Measurements from ENCODE around the gene ATP11B. TPM values are rescaled to one million over a fixed set of nuclear protein-coding genes. Genes with fewer than 3 reads are reported as not detected.

Gene ATP11B
- total RNA-seq, 1 donor from 2014 or later, result 22.7 TPM

DNA sequence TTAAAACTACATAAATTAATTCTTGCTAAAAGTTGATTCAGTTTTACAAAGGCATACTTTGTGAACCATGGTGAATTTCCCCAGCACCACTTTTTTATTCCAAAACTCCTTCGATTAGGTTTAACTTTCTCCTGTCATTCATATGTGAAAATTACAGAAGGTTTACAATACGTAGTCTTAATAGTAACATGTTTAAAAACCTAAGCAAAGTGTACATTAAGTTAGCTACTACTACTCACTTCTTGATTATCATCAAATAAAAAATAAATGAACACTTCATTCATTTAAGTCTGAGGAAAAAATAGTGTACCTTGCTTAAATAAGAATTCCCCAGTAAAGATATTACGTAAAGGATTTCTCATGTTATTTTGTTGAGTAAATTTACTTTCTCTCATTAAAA, 148.4 kb downstream of the ATP11B start:
- no peak for DNase-seq (ENCODE audit: low read depth)
- H3K4me3 ChIP-seq (ENCODE audit: low read depth, low read length), result no peak overlapping the region
- TF ChIP-seq, protein P1, sequence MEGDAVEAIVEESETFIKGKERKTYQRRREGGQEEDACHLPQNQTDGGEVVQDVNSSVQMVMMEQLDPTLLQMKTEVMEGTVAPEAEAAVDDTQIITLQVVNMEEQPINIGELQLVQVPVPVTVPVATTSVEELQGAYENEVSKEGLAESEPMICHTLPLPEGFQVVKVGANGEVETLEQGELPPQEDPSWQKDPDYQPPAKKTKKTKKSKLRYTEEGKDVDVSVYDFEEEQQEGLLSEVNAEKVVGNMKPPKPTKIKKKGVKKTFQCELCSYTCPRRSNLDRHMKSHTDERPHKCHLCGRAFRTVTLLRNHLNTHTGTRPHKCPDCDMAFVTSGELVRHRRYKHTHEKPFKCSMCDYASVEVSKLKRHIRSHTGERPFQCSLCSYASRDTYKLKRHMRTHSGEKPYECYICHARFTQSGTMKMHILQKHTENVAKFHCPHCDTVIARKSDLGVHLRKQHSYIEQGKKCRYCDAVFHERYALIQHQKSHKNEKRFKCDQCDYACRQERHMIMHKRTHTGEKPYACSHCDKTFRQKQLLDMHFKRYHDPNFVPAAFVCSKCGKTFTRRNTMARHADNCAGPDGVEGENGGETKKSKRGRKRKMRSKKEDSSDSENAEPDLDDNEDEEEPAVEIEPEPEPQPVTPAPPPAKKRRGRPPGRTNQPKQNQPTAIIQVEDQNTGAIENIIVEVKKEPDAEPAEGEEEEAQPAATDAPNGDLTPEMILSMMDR (conservative IDR thresholded peaks at IDR 0.05; ENCODE audit: low read depth, low read length), result no peak

- TF ChIP-seq, protein P1 (conservative IDR thresholded peaks at IDR 0.05; ENCODE audit: low read depth, low read length), result peak; percentile 26
- H3K4me3 ChIP-seq (ENCODE audit: low read depth, low read length), result no peak overlapping the region
- no peak for DNase-seq (ENCODE audit: low read depth)
Observed at GRCh38 chr3:182947888-182948287, 154.6 kb downstream of the ATP11B start.

DNA sequence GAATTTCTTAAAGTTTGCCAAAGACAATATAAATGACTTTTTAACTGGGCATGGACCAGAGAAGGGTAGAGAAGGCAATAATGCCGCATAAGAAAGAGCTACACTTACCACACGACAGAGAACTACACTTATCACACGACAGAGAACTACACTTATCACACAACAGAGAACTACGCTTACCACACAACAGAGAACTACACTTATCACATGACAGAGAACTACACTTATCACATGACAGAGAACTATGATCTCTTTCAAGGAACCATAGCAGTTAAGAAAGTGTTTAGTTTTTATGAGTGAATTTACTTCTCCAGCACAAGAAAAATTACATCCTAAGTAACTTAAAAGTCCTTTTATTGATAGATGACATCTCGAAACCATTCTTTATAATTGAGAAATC, 155.0 kb downstream of the ATP11B start:
- TF ChIP-seq, protein P1 (conservative IDR thresholded peaks at IDR 0.05; ENCODE audit: low read depth, low read length), result no peak
- H3K4me3 ChIP-seq (ENCODE audit: low read depth, low read length), result no peak overlapping the region
- no peak for DNase-seq (ENCODE audit: low read depth)

GRCh38 chr3:182949688-182950087, 156.4 kb downstream of the ATP11B start:
- no peak overlapping the region for H3K4me3 ChIP-seq (ENCODE audit: low read depth, low read length)
- TF ChIP-seq, protein P1 (conservative IDR thresholded peaks at IDR 0.05; ENCODE audit: low read depth, low read length), result no peak

DNA sequence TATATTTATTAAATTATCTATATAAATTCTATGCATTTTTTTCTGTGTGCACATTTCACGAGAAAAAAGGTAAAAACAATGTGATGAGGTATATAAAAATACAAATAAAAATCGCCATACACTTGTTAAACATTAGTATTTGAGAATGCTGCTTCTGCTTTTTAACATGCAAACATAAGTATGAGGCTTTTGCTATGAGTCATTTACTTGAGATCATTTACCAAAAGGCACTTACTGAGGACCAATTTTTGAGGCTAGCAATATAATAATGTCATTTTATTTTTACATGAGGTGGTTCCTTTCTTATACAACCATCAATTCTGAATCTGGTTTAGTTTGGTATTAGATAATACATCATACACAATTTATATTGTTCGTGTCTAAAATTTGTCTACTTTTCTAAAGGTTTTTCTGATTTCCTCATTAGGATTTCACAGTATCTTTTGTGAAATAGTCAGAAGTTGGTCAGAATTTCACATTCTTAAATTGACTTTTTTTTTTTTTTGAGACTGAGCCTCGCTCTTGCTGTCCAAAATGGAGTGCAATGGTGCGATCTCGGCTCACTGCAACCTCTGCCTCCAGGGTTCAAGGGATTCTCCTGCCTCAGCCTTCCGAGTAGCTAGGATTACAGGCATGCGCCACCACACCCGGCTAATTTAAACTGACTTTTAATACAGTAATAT, 161.4 kb downstream of the ATP11B start:
- TF ChIP-seq, protein P1 (conservative IDR thresholded peaks at IDR 0.05; ENCODE audit: low read depth, low read length), result no peak
- no peak overlapping the region for H3K4me3 ChIP-seq (ENCODE audit: low read depth, low read length)
- no peak for DNase-seq (ENCODE audit: low read depth)

More at GRCh38 chr3:182949688-182950087, 156.4 kb downstream of the ATP11B start:
- DNase-seq (ENCODE audit: low read depth), result no peak

GRCh38 chr3:182957226-182957625, 163.9 kb downstream of the ATP11B start:
- TF ChIP-seq, protein P1 (conservative IDR thresholded peaks at IDR 0.05; ENCODE audit: low read depth, low read length), result no peak
- DNase-seq (ENCODE audit: low read depth), result no peak
- no peak overlapping the region for H3K4me3 ChIP-seq (ENCODE audit: low read depth, low read length)

- TF ChIP-seq, protein P1 (conservative IDR thresholded peaks at IDR 0.05; ENCODE audit: low read depth, low read length), result no peak
- no peak overlapping the region for H3K4me3 ChIP-seq (ENCODE audit: low read depth, low read length)
- no peak for DNase-seq (ENCODE audit: low read depth)
Observed at GRCh38 chr3:182957676-182958266, 164.5 kb downstream of the ATP11B start.

Measured in epithelial cell of proximal tubule (primary cell).